ENCODE measurements around the gene TMEM35B. TPM values are rescaled to one million over a fixed set of nuclear protein-coding genes. Genes with fewer than 3 reads are reported as not detected.
A peak's percentile ranks its signal among the peaks of the same experiment; 100 is the strongest.

TMEM35B gene
- total and polyA plus RNA-seq, 2 donors (not counting 1 experiment from before 2014, with no cell fraction given), result 36.0 to 45.0 TPM

DNA sequence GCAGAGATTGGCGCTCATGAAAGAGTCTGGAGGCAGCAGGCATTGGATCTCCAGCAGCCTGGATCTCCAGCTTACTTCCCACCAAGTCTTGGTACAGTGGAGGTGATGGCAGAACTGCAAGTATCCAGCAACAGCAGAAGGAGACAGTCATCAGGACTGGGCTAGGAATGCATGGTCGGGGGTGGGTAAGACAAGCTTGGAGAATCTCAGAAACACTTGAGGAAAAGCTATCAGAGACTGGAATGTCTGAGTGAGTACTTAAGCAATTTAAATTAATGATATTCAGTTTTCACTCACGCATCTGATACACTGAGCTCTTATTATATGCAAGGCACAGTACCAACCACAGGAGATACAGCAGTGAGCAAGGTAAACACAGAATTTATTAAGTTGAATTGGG, 9.8 kb downstream of the TMEM35B start:
- H3K4me2 ChIP-seq (ENCODE audit: extremely low read depth, insufficient read depth, low read length), result no peak overlapping the region
- H3K4me3 ChIP-seq (replicated peaks in 1 of 4; ENCODE audit: control extremely low read depth in 1 of 4, insufficient read depth in 1 of 4, low read depth in 3 of 4, low read length in 4 of 4), result no peak overlapping the region
- H3K36me3 ChIP-seq (ENCODE audit: control insufficient read depth, insufficient read depth, low read length), result no peaks in the 10 kb centered on the region
- peak in 1 of 2 donors; percentile 64 for DNase-seq (ENCODE audit: low read depth in 2 of 2)
- no peak overlapping the region for H3K27ac ChIP-seq (ENCODE audit: insufficient read depth, low read length)
- no peak overlapping the region for H3K9ac ChIP-seq (ENCODE audit: insufficient read depth, low read length)
- no peak overlapping the region for H2AFZ ChIP-seq (ENCODE audit: low read length)
- no peaks in the 10 kb centered on the region for H3K4me1 ChIP-seq (ENCODE audit: control insufficient read depth, extremely low read depth, insufficient read depth, low read length)
- no peak for TF ChIP-seq EZH2 (IDR thresholded peaks at IDR 0.05; ENCODE audit: low read length, missing control alignments)
- TF ChIP-seq, protein P1, sequence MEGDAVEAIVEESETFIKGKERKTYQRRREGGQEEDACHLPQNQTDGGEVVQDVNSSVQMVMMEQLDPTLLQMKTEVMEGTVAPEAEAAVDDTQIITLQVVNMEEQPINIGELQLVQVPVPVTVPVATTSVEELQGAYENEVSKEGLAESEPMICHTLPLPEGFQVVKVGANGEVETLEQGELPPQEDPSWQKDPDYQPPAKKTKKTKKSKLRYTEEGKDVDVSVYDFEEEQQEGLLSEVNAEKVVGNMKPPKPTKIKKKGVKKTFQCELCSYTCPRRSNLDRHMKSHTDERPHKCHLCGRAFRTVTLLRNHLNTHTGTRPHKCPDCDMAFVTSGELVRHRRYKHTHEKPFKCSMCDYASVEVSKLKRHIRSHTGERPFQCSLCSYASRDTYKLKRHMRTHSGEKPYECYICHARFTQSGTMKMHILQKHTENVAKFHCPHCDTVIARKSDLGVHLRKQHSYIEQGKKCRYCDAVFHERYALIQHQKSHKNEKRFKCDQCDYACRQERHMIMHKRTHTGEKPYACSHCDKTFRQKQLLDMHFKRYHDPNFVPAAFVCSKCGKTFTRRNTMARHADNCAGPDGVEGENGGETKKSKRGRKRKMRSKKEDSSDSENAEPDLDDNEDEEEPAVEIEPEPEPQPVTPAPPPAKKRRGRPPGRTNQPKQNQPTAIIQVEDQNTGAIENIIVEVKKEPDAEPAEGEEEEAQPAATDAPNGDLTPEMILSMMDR (conservative IDR thresholded peaks at IDR 0.05 in 1 of 2, IDR thresholded peaks at IDR 0.05 in 1 of 2; ENCODE audit: low read depth in 1 of 2, low read length in 2 of 2), result no peak
- no peaks in the 10 kb centered on the region for H3K27me3 ChIP-seq (ENCODE audit: control insufficient read depth, insufficient read depth, low read length)
- no peaks in the 10 kb centered on the region for H3K79me2 ChIP-seq (ENCODE audit: control insufficient read depth, insufficient read depth, low read length)
- H4K20me1 ChIP-seq (ENCODE audit: control insufficient read depth, extremely low read depth, insufficient read depth, low read length), result no peaks in the 10 kb centered on the region
- no peaks in the 10 kb centered on the region for H3K9me3 ChIP-seq (ENCODE audit: control insufficient read depth, insufficient read depth, low read depth, low read length)

DNA sequence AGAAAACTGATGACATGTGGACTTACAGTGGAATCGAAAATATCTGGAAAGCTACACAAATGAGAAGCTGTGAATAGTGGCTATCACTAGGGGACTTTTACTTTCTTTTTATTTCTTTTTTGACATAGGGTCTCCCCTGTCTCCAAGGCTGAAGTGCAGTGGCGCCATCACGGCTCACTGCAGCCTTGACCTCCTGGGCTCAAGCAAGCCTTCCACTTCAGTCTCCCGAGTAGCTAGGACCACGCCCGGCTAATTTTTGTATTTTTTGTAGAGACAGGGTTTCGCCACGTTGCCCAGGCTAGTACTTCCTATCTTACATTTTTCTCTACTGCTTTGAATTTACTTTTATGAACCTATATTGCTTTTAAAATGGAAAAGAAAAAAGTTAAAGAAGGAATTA, 10.5 kb downstream of the TMEM35B start:
- no peaks in the 10 kb centered on the region for H3K36me3 ChIP-seq (ENCODE audit: control insufficient read depth, insufficient read depth, low read length)
- no peak for DNase-seq (ENCODE audit: low read depth in 2 of 2)
- no peaks in the 10 kb centered on the region for H3K4me1 ChIP-seq (ENCODE audit: control insufficient read depth, extremely low read depth, insufficient read depth, low read length)
- no peaks in the 10 kb centered on the region for H4K20me1 ChIP-seq (ENCODE audit: control insufficient read depth, extremely low read depth, insufficient read depth, low read length)
- H3K79me2 ChIP-seq (ENCODE audit: control insufficient read depth, insufficient read depth, low read length), result no peaks in the 10 kb centered on the region
- no peak overlapping the region for H3K9ac ChIP-seq (ENCODE audit: insufficient read depth, low read length)
- no peak overlapping the region for H3K4me2 ChIP-seq (ENCODE audit: extremely low read depth, insufficient read depth, low read length)
- no peak for TF ChIP-seq EZH2 (IDR thresholded peaks at IDR 0.05; ENCODE audit: low read length, missing control alignments)
- TF ChIP-seq, protein P1 (conservative IDR thresholded peaks at IDR 0.05 in 1 of 2, IDR thresholded peaks at IDR 0.05 in 1 of 2; ENCODE audit: low read depth in 1 of 2, low read length in 2 of 2), result no peak
- no peak overlapping the region for H2AFZ ChIP-seq (ENCODE audit: low read length)
- H3K27ac ChIP-seq (ENCODE audit: insufficient read depth, low read length), result no peak overlapping the region
- H3K4me3 ChIP-seq (replicated peaks in 1 of 4; ENCODE audit: control extremely low read depth in 1 of 4, insufficient read depth in 1 of 4, low read depth in 3 of 4, low read length in 4 of 4), result no peak overlapping the region
- H3K27me3 ChIP-seq (ENCODE audit: control insufficient read depth, insufficient read depth, low read length), result no peaks in the 10 kb centered on the region
- no peaks in the 10 kb centered on the region for H3K9me3 ChIP-seq (ENCODE audit: control insufficient read depth, insufficient read depth, low read depth, low read length)

DNA sequence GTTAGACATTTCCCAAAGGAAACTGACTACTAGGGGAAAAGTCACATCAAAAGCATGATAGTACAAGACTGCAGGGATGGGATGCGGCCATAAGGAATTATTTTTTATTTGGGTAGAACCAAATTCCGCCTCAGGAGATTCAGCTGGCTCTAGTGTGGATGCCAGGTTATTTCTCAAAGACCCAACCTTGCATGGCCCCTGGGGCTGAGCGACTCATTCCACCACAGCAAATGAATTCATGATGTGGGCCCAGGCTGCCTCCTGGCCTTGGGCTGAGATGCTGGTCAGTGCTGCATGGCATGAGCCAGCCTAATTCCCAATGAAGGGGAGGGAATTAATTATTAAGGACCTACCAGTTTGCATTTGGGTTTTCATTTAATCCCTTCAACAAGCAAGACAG, 11.8 kb downstream of the TMEM35B start:
- TF ChIP-seq, protein P1 (conservative IDR thresholded peaks at IDR 0.05 in 1 of 2, IDR thresholded peaks at IDR 0.05 in 1 of 2; ENCODE audit: low read depth in 1 of 2, low read length in 2 of 2), result no peak
- no peak for TF ChIP-seq EZH2 (IDR thresholded peaks at IDR 0.05; ENCODE audit: low read length, missing control alignments)
- Histone ChIP-seq H3K4me2 (ENCODE audit: extremely low read depth, insufficient read depth, low read length) (no peak overlapping the region), H3K36me3 (ENCODE audit: control insufficient read depth, insufficient read depth, low read length) (no peaks in the 10 kb centered on the region), H3K27ac (ENCODE audit: insufficient read depth, low read length) (no peak overlapping the region), H2AFZ (ENCODE audit: low read length) (no peak overlapping the region), H3K27me3 (ENCODE audit: control insufficient read depth, insufficient read depth, low read length) (no peaks in the 10 kb centered on the region), H3K9ac (ENCODE audit: insufficient read depth, low read length) (no peak overlapping the region), H4K20me1 (ENCODE audit: control insufficient read depth, extremely low read depth, insufficient read depth, low read length) (no peaks in the 10 kb centered on the region), H3K9me3 (ENCODE audit: control insufficient read depth, insufficient read depth, low read depth, low read length) (no peaks in the 10 kb centered on the region), H3K4me3 (replicated peaks in 1 of 4; ENCODE audit: control extremely low read depth in 1 of 4, insufficient read depth in 1 of 4, low read depth in 3 of 4, low read length in 4 of 4) (no peak overlapping the region), H3K4me1 (ENCODE audit: control insufficient read depth, extremely low read depth, insufficient read depth, low read length) (no peaks in the 10 kb centered on the region), H3K79me2 (ENCODE audit: control insufficient read depth, insufficient read depth, low read length) (no peaks in the 10 kb centered on the region)
- no peak for DNase-seq (ENCODE audit: low read depth in 2 of 2)
